GM21381 (cell line): Measurements from ENCODE around the gene SKAP1.
A peak's percentile ranks its signal among the peaks of the same experiment; 100 is the strongest.
"Not testable (repeated sequence)": the region's sequence is repeated elsewhere in the genome, so short reads cannot be mapped to it uniquely, and the experiment has no call there.

Experiments used
- ATAC-seq: cut with Tn5 transposase; IDR thresholded peaks from one replicate; pipeline ENCODE4 v1.9.1; 2021; ENCODE audit warnings: mild to moderate bottlenecking, moderate library complexity; ENCODE audit not compliant: unreplicated experiment

SKAP1 gene

GRCh38 chr17:48449335-48449734 lies 19.3 kb upstream of the SKAP1 start:
- ATAC-seq: not testable (repeated sequence)

GRCh38 chr17:48445248-48445620 lies 15.2 kb upstream of the SKAP1 start:
- ATAC-seq: no peak

DNA sequence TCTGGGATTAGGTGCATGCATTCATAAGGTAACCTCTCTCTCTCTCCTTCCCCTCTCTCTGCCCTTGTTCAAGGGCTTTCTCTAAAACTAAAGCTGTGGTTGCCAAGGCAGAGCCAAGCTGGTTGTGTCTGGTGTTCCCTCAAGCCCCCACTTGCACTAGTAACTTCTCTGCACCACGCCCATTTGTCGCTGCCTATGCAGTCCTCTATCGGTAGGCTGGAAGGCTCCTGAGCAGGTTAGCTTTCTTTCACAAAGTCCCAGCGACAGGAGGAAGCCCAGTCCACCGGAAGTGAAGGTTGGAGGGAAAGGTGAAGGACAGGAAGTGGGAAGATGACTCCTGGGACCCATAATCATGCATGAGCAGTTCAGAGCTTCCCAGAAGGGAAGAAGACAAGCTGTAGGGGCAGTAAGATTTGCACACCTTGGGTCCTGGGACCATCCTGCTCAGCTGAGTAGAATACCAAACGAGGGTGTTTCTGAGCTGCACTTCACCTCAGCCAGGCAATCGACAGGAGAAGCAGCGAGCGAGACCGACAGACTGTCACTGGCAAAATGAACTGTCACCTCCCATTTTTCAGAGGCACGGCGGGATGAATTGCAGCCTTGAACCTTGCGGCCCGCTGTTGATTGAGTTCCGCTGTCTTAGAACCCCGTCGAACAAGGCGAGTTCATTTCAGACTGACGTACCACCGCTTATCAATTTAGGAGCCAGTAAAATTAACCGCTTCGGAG lies 14.7 kb upstream of the SKAP1 start:
- ATAC-seq: no peak

GRCh38 chr17:48443712-48444111 lies 13.7 kb upstream of the SKAP1 start:
- no peak for ATAC-seq

GRCh38 chr17:48442819-48443218 lies 12.8 kb upstream of the SKAP1 start:
- no peak for ATAC-seq

- ATAC-seq: no peak
These were observed 11.8 kb upstream of the SKAP1 start for GRCh38 chr17:48441862-48442261.

GRCh38 chr17:48441231-48441711 lies 11.3 kb upstream of the SKAP1 start:
- ATAC-seq: peak; percentile 75

DNA sequence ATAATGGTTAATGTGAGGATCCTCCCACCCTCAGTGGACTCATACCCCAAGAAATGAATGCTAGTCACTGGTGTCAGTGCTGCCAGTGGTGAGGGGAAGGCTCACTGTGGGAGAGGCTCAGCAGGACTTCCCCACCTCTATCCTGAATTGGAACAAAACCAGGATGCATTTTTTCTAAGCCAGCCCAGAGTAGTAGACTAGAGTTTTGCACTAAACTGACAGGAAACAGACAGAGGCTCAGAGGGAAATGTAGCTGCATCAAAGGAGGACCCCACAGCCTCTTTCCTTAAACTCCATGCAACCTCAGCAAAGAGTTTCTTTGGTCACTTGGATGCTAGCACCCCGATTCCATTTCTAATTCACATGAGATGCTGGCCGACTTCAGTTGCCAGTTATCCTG lies 10.7 kb upstream of the SKAP1 start:
- no peak for ATAC-seq

- no peak for ATAC-seq
These were observed 10.0 kb upstream of the SKAP1 start for GRCh38 chr17:48439875-48440505.

DNA sequence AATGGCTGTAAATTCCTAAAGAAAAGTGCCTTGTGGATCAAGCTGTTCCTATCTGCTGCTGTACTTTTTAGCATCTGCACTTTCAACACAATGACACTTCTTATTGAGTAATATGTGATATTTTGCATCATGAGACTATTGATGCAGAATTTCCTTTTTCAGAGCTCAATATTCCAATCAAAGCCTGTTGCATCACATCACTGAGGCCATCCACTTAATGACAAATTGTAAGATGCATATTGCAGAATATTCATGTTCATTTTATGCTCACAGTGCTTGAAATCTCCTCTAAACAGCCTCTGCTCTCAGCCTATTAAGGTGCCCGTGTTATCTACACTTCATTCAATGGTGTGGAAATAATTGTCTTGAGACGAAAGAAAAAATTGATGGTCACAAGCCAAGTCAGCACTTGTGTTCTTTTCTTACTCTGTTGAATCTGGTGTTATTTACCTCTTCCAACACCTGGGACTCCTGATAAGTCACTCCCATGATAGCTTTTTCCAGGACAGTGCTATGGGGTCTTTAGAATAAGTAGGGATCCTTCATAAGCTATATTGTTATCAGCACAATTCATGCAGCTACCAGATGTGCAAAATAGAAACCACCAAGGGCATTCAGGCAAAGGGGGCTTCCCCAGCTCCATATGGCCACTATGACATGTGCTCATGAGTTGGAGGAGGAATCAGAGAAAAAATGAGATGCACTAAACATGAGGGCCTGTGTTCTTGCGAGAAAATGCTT lies 9.3 kb upstream of the SKAP1 start:
- ATAC-seq: no peak

DNA sequence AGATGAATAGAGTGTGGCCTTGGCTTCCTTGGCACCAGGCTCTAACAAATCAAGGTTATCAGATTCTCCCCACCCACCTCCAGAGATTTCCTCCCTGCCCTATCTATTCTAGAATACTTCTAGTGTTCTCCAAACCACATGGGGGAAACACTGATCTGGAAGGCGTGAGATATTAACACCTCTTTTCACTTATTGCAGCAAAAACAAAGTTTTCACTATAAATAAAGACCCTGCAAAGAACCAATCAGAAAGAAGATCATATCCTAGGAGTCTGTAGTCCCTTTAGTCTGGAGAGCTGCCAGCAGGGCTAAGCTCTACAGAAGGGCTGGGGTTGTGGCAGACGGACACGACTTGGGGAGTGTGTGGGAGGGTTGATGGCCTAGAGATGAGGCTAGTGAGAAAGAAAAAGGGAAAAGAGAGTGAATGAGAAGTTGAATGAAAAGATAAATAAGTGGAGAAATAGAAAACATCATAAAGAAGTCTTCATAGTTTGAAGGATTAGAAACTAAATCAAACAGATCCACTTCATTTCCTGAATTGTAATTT lies 8.6 kb upstream of the SKAP1 start:
- ATAC-seq: no peak

- no peak for ATAC-seq
These were observed 3.9 kb upstream of the SKAP1 start for GRCh38 chr17:48433896-48434295.

DNA sequence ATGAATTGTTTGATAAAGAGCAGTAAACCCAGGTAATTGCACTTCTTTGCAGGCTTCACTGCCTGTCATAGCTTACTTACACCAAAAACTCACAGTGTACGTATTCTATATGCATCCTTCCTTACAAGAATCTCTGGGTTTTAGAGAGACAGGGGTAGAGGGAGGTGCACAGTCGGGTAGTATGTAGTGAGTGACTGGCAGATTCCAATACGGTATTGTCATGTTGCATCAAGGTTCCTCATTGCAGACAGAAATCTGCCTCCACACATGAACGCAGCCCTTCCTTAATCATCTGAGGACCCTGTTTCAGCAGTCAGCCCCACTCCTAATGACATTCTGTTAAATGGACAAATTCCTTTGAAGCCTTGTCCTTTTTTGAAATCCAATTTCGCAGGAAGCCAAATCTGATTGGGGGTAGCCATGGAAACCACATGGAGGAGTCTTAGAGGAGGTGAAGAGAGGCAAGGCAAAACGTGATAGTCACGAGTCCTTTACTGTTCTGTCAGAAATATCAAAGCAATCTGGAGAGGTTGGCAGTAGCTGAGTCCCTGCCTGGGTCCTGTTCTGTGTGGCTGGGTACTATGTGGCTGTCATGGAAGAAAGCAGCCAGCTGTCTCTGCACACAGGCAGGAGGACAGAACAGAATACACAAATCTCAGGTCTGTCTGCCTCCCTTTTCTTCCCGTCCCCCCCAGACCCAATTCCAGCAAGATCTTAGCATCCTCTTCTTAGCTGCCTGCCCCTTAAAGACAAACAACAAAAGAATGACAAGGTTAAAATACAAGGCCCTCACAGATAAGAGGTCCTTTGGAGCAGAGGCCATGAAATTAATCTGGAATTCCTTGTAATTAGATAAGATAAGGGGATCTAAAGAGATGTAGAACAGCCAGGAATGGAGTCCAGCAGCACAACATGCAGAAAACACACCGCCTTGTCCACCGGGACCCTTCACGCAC lies 3.1 kb upstream of the SKAP1 start:
- no peak for ATAC-seq

- ATAC-seq: no peak
These were observed 858 bp downstream of the SKAP1 start for GRCh38 chr17:48429156-48429555.

DNA sequence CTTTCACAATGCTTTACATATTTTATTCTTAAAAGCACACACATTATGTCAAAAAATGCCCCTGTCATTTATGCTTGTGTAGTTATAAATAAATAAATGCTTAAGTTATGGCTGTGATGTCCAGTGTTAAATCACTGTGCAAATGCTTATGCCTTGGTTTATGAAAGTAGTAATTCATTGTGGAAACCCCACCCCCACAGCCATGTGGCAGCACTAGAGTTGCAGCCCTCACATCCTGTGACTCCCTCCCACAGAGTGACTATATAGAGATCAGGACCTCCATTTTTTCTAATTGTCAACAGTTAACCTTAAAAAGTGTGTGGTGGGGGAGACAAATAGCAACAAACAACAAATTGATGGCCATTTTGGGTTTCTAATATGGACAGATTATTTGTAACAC lies 2.4 kb downstream of the SKAP1 start:
- ATAC-seq: no peak

DNA sequence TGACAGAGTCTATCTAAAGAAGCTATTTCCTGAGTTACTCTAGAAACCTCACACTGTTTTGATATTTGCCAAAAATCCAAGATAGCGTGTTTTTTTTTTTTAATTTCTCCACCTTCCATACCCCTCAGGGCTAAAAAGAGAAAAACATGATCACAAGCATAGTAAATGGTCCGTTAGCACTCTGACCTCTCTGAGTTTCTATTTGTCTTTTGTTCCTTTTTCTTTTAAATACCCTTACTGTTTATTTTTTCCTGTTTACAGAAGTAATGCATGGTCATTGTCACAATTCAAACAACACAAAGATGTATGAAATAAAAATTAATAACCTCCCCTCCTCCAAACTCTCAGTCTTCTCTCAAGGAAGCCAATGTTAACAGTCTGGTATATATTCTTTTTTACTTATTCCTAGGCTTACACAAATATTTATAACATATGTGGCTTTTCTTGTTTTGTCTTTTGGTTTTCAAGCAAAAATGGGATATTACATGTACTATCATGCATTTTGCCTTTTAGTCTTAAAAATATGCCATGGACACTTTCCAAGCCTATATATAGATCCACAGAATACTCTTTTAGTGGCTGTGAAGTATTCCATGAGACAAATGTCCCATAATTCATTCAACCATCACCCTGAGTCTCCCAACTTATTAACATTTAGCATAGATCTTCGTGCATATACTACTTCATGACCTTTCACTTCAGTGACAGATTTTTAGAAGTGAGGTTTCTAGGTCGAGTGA lies 3.1 kb downstream of the SKAP1 start:
- ATAC-seq: no peak

DNA sequence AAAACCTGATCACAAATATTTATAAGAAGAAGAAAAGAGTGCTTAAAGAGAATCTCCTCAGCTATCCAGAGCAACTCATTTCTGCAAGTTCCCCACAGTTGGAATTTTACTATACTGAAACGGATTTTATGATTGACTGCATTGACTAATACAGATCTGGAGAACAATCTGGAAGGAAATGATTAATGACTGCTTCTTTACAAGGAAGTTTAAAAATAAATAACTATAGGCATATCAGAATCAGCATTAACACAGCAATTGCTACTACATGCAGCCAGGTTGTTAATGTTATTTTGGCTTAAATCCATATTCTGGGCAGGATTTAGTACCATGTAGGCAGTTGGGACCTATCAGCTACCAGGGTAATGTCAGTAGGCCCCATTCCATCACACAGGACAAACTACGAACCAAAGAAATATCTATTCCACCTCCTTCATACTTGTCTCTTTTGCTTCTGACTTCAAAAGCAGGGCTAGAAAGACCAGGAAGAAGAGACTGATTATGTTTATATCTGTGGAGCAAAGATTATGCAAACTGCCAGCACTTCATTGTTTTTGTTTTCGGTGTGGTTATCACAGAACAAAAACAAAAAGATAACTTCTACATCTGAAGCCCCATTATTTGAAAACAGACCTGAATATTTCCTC lies 3.9 kb downstream of the SKAP1 start:
- ATAC-seq: no peak

- ATAC-seq: not testable (repeated sequence)
These were observed 8.0 kb downstream of the SKAP1 start for GRCh38 chr17:48422060-48422459.

DNA sequence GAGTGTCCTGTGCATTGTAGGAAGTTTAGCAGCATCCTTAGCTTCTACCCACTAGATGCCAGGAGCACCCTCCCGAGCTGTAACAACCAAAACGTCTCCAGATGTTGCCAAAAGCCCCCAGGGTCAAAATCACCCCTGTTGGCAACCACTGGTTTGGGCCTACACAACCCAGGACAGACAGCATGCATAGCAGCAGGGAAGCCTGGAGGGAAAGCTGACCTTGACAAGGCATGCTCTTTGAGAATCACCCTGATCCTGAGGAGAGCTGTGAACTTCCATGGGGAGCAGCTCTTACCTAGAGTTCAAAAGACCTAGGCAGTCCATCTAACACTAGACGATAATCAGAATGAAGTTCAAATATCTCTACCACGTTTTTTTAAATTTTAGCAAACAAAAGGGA lies 9.2 kb downstream of the SKAP1 start:
- no peak for ATAC-seq
